Suprapubic skin (tissue), 3 donors: ENCODE measurements around the gene ZNF362.

ENCODE experiments used
- CTCF ChIP-seq, 2 donors: fragments of 200-600 bp in 1 of 2; fragments of 450-650 bp in 1 of 2; sonication (generic) in 1 of 2; IDR thresholded peaks; one replicate each; pipeline ENCODE4 v1.5.1; 2016 to 2019; ENCODE audit warnings: antibody characterized with exemption in 2 of 2, mild to moderate bottlenecking in 1 of 2, moderate library complexity in 1 of 2
- POLR2A ChIP-seq, 2 donors: fragments of 450-650 bp; IDR thresholded peaks; one replicate each; pipeline ENCODE4 v1.6.1; 2017; ENCODE audit warnings: antibody characterized with exemption in 2 of 2, mild to moderate bottlenecking in 2 of 2, moderate library complexity in 2 of 2

GRCh38 chr1:33296824-33297223, 40.5 kb downstream of the ZNF362 start:
- no peak for TF ChIP-seq CTCF (IDR thresholded peaks at IDR 0.05)
- TF ChIP-seq POLR2A (IDR thresholded peaks at IDR 0.05), result no peak
